Stimulated activated CD8-positive, alpha-beta memory T cell treated with anti-CD3 and anti-CD28 coated beads, Interleukin-15, amount 100 ng/mL, for 4 hours (primary cell): Measurements from ENCODE around the gene CHTF8.

Source experiments
- DNase-seq, 2 donors: peaks; one replicate each; pipeline ENCODE4 v3.0.0-alpha.2; 2020; ENCODE audit warnings: low read depth in 2 of 2

Gene CHTF8

GRCh38 chr16:69112285-69113129 is 19.9 kb downstream of the CHTF8 start:
- DNase-seq, result no peak

- no peak for DNase-seq
Measured at GRCh38 chr16:69111876-69112230, 20.5 kb downstream of the CHTF8 start.

GRCh38 chr16:69111216-69111875 is 21.0 kb downstream of the CHTF8 start:
- DNase-seq, result no peak

GRCh38 chr16:69110406-69110805 is 22.0 kb downstream of the CHTF8 start:
- DNase-seq, result no peak

GRCh38 chr16:69109486-69110270 is 22.7 kb downstream of the CHTF8 start:
- DNase-seq, result no peak

GRCh38 chr16:69108905-69109252 is 23.5 kb downstream of the CHTF8 start:
- no peak for DNase-seq

GRCh38 chr16:69108064-69108904 is 24.1 kb downstream of the CHTF8 start:
- DNase-seq, result no peak

GRCh38 chr16:69107316-69107962 is 24.9 kb downstream of the CHTF8 start:
- no peak for DNase-seq

GRCh38 chr16:69106491-69107315 is 25.7 kb downstream of the CHTF8 start:
- no peak for DNase-seq

- no peak for DNase-seq
Measured at GRCh38 chr16:69105501-69106361, 26.7 kb downstream of the CHTF8 start, which contains the start of gene HAS3. Gene HAS3, plus strand, starts transcription at chr16:69105653. Its CDS starts 3,743 bp downstream, at chr16:69109396.

GRCh38 chr16:69100071-69100691 is 32.2 kb downstream of the CHTF8 start:
- DNase-seq, result no peak

GRCh38 chr16:69095193-69095592 is 37.2 kb downstream of the CHTF8 start:
- DNase-seq, result no peak

GRCh38 chr16:69094501-69094900 is 37.9 kb downstream of the CHTF8 start:
- DNase-seq, result no peak

- no peak for DNase-seq
Measured at GRCh38 chr16:69093974-69094373, 38.4 kb downstream of the CHTF8 start.

- peak in 1 of 2 donors; percentile 14 for DNase-seq
Measured at GRCh38 chr16:69089091-69089910, 43.1 kb downstream of the CHTF8 start.

- no peak for DNase-seq
Measured at GRCh38 chr16:69088684-69089083, 43.7 kb downstream of the CHTF8 start.

GRCh38 chr16:69087161-69087581 is 45.2 kb downstream of the CHTF8 start:
- no peak for DNase-seq
